HepG2 (cell line): ENCODE measurements around the gene CCT6A. TPM values are rescaled to one million over a fixed set of nuclear protein-coding genes. Genes with fewer than 3 reads are reported as not detected.

ENCODE experiments used
- ETV6 ChIP-seq: sonication (generic); formaldehyde crosslinking; conservative IDR thresholded peaks from 2 replicates; pipeline ENCODE4 v1.4.0; 2020; ENCODE audit warnings: missing genetic modification reagents
- GATA4 ChIP-seq: sonication (generic); IDR thresholded peaks from 2 replicates; pipeline ENCODE4 v1.6.1; 2016; ENCODE audit warnings: antibody characterized with exemption, low read depth, borderline replicate concordance
- KAT8 ChIP-seq: IDR thresholded peaks from 2 replicates; pipeline ENCODE4 v1.6.1; 2016; ENCODE audit warnings: missing genetic modification reagents, missing compliant biosample characterization
- MED1 ChIP-seq: sonication (generic); formaldehyde crosslinking; IDR thresholded peaks from 2 replicates; pipeline ENCODE4 v1.4.0; 2020; ENCODE audit warnings: missing genetic modification reagents
- NFAT5 ChIP-seq: sonication (generic); formaldehyde crosslinking; IDR thresholded peaks from 2 replicates; pipeline ENCODE4 v1.4.0; 2020; ENCODE audit warnings: missing genetic modification reagents
- PBX2 ChIP-seq: IDR thresholded peaks from 2 replicates; pipeline ENCODE4 v1.6.1; 2016; ENCODE audit warnings: control low read depth
- RNF219 ChIP-seq: sonication (generic); formaldehyde crosslinking; IDR thresholded peaks from 2 replicates; pipeline ENCODE4 v1.5.0; 2020; ENCODE audit warnings: mild to moderate bottlenecking, missing genetic modification reagents
- ZBTB39 ChIP-seq: sonication (generic); formaldehyde crosslinking; IDR thresholded peaks from 2 replicates; pipeline ENCODE4 v1.5.0; 2020; ENCODE audit warnings: missing genetic modification reagents
- ZBTB42 ChIP-seq: sonication (generic); formaldehyde crosslinking; IDR thresholded peaks from 2 replicates; pipeline ENCODE4 v1.5.0; 2020; ENCODE audit warnings: mild to moderate bottlenecking, missing genetic modification reagents
- ZNF777 ChIP-seq: sonication (generic); formaldehyde crosslinking; IDR thresholded peaks from 2 replicates; pipeline ENCODE4 v1.4.0; 2020; ENCODE audit warnings: missing genetic modification reagents
- polyA plus RNA-seq, 8 experiments: library from polyadenylated mRNA; depleted of rRNA in 3 of 8; stranded (reverse) in 7 of 8; unstranded in 1 of 8; fragments of >200 nt; fragmentation: Illumina TruSeq in 4 of 8; extraction: Trizol in 4 of 8; gene quantifications; 2 replicates each; pipeline versions ENCODE4 v1.2.1 to v1.2.3, GENCODE V29; 2011 to 2016; ENCODE audit warnings: low read depth in 4 of 8, missing spikeins in 1 of 8, mixed read lengths in 1 of 8; ENCODE audit not compliant: insufficient read depth in 1 of 8
- total RNA-seq, 5 experiments: library from RNA; depleted of rRNA; stranded (reverse); fragments of >200 nt; fragmentation: Illumina TruSeq; extraction: Trizol; gene quantifications; 2 replicates each; pipeline ENCODE4 v1.2.3, GENCODE V29; 2016; ENCODE audit warnings: low read depth in 1 of 5
- TF ChIP-seq, protein P1 (sequence below): sonication (generic); formaldehyde crosslinking; IDR thresholded peaks from 2 replicates; pipeline ENCODE4 v1.8.0; 2022; ENCODE audit warnings: mild to moderate bottlenecking, missing genetic modification reagents, moderate library complexity
- TF ChIP-seq, protein P2 (sequence below): sonication (generic); formaldehyde crosslinking; IDR thresholded peaks from 2 replicates; pipeline ENCODE4 v1.5.1; 2020; ENCODE audit warnings: missing genetic modification reagents, mild to moderate bottlenecking, borderline replicate concordance

CCT6A gene
- total and polyA plus RNA-seq, 2 of the 13 experiments (the other 11 are each of a cell fraction or from before 2014, with no cell fraction given): 219 to 292 TPM

GRCh38 chr7:56051339-56052191 lies at the start of gene CCT6A, which contains the start of gene PSPH (continued):
- TF ChIP-seq, protein P1, sequence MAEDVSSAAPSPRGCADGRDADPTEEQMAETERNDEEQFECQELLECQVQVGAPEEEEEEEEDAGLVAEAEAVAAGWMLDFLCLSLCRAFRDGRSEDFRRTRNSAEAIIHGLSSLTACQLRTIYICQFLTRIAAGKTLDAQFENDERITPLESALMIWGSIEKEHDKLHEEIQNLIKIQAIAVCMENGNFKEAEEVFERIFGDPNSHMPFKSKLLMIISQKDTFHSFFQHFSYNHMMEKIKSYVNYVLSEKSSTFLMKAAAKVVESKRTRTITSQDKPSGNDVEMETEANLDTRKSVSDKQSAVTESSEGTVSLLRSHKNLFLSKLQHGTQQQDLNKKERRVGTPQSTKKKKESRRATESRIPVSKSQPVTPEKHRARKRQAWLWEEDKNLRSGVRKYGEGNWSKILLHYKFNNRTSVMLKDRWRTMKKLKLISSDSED (CRISPR knock-in tag): no peak
- TF ChIP-seq NFAT5 (CRISPR knock-in tag): no peak
- TF ChIP-seq PBX2 (CRISPR knock-in tag): no peak
- TF ChIP-seq GATA4: peak; percentile 29
- TF ChIP-seq MED1: peak; percentile 88
- peak; percentile 94 for TF ChIP-seq ZNF777
- no peak for TF ChIP-seq ETV6 (CRISPR knock-in tag)
- TF ChIP-seq, protein P2, sequence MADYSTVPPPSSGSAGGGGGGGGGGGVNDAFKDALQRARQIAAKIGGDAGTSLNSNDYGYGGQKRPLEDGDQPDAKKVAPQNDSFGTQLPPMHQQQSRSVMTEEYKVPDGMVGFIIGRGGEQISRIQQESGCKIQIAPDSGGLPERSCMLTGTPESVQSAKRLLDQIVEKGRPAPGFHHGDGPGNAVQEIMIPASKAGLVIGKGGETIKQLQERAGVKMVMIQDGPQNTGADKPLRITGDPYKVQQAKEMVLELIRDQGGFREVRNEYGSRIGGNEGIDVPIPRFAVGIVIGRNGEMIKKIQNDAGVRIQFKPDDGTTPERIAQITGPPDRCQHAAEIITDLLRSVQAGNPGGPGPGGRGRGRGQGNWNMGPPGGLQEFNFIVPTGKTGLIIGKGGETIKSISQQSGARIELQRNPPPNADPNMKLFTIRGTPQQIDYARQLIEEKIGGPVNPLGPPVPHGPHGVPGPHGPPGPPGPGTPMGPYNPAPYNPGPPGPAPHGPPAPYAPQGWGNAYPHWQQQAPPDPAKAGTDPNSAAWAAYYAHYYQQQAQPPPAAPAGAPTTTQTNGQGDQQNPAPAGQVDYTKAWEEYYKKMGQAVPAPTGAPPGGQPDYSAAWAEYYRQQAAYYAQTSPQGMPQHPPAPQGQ (CRISPR knock-in tag): peak; percentile 38; the same call in 1 of the 2 replicates
- TF ChIP-seq ZBTB39 (CRISPR knock-in tag): peak; percentile 51; the same call in 1 of the 2 replicates
- no peak; the same call in 1 of the 2 replicates for TF ChIP-seq RNF219
- peak; percentile 92 for TF ChIP-seq KAT8 (CRISPR knock-in tag)
- peak; percentile 27; the same call in 1 of the 2 replicates for TF ChIP-seq ZBTB42 (CRISPR knock-in tag)
